Stimulated activated CD4-positive, alpha-beta T cell treated with anti-CD3 and anti-CD28 coated beads, Interleukin-15, amount 100 ng/mL, for 48 hours (primary cell): ENCODE data around the gene MMS19.
"Not testable (repeated sequence)": the region's sequence is repeated elsewhere in the genome, so short reads cannot be mapped to it uniquely, and the experiment has no call there.

ENCODE experiments used
- DNase-seq, 2 donors: peaks; one replicate each; pipeline ENCODE4 v3.0.0-alpha.2; 2020; ENCODE audit warnings: low read depth in 2 of 2

The MMS19 gene

GRCh38 chr10:97498076-97498840 is at the start of gene MMS19:
Gene MMS19 (minus strand): TSS chr10:97498422. CDS start chr10:97498384, 38 bp downstream.
- peak; percentile 99 for DNase-seq

GRCh38 chr10:97547962-97548361 is 49.7 kb upstream of the MMS19 start:
- no peak for DNase-seq

- no peak for DNase-seq
These were observed 49.0 kb upstream of the MMS19 start for GRCh38 chr10:97547271-97547600.

- DNase-seq, result no peak
These were observed 48.4 kb upstream of the MMS19 start for GRCh38 chr10:97546456-97547270.

DNA sequence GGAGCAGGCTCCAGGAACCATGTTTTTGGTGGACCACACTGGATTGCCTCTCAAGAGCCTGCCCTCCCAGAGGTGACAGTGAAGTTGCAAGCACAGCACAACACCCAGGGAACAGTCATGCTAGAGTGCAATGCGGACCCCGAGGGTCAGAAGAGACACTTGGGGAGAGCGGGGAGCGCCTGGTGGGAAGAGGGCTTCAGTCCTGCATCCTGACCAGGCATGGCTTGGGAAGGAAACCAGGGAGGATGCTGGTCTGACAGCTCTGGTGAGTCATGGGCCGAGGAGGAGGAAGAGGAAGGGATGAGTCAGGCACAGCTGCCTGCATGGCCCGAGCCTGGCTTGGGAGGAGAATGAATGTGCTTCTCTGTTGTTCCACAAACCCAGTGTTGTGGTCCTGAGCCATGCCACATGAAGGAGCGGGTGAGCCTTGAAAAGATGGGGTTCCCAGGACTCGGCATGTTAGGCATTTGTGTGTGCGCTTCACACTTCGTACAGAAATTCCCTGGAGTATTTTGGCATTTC is 44.9 kb upstream of the MMS19 start:
- DNase-seq, result peak; percentile 50 to 60

DNA sequence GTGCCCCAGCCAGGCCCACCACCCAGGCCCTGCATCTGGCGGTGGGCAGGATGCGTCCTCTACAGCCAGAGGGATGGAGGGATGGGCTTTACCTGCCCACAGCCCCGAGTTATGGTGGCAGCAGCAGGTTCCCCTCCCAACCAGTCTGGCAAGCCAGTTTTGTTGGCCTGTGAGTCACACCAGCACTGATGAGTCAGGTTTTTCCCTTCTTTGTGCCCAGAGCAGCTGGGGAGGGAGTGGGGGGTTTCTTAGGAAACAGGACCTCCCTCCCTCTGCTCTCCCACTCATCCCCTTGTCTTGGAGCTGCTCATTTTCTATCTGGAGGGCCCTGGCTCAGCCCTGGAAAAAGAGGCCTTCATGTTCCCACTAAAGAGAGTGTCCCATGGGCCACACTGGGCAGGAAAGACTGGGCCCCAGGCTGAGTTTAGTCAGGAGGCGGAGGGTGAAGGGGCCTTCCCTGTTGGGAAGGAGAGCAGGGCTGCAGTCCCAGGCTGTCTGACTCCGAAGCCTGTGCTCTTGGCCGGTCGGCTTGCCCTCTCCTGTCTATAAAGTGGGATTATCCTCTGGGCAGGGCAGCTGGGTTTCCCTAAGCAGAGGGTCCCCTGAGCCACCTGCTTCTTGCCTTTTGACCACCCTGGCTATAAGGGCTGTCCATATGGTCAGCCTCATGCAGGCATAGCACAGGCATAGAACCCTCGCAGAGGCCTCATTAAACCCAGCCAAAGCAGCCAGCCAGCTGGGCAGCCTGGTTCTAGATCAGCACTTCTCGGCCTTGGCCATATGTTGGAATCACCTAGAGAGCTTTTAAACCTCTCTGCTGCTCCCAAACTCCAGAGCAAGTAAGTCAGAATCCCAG is 44.2 kb upstream of the MMS19 start:
- peak; percentile 9 to 32 for DNase-seq

GRCh38 chr10:97540669-97541500 is 42.7 kb upstream of the MMS19 start:
- DNase-seq, result no peak

- no peak for DNase-seq
These were observed 41.4 kb upstream of the MMS19 start for GRCh38 chr10:97539523-97540200.

- DNase-seq, result no peak
These were observed 40.6 kb upstream of the MMS19 start for GRCh38 chr10:97538839-97539238.

GRCh38 chr10:97538411-97538810 is 40.2 kb upstream of the MMS19 start:
- DNase-seq, result no peak

- DNase-seq, result no peak
These were observed 39.1 kb upstream of the MMS19 start for GRCh38 chr10:97537186-97537869.

DNA sequence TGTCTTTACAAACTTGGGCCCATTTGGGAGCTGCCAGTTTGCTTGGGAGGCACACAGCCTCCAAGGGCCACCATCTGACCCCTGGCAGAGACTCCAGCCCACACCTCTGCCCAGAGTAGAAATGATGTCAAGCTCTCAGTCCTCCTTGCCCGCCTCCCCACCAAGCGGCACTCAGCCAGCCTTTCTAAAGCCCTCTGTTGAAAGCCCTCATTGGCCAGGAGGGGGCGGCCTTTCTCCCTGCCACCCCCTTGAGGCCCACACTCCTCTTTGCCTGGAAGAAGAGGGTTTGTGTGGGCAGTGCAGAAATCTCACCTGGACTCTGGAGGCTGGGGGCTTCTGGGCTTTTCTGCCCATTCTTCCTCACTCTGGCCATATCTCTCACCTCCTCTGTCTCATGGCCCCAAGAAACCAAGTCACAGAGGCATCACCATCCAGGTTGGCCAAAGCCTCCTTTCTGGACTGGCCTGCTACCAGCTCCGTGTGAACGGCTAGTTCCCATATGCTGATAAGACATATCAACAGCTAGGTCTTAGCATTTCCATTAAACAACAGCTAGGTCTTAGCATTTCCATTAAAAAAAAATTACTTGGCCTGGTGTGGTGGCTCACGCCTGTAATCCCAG is 36.6 kb upstream of the MMS19 start:
- peak; percentile 10 to 34 for DNase-seq

DNA sequence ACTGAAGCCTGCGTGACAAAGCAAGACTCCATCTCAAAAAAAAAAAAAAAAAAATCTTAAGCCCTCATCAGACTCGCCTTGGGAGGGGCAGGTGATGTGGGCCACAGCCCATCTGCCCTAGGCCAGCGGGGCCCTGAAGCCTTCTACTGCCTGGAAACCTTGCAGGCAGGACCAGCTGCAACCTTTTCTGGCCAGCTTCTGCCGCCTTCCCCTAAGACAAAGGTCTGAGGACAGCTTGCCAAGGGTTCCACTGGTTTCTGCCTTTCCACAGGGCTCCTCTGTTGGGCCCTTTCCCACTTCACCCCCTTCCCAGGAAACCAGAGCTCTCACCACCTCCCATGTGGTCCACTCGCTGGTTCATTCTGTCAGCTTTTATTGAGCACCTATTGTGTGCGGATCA is 35.7 kb upstream of the MMS19 start:
- no peak for DNase-seq

DNA sequence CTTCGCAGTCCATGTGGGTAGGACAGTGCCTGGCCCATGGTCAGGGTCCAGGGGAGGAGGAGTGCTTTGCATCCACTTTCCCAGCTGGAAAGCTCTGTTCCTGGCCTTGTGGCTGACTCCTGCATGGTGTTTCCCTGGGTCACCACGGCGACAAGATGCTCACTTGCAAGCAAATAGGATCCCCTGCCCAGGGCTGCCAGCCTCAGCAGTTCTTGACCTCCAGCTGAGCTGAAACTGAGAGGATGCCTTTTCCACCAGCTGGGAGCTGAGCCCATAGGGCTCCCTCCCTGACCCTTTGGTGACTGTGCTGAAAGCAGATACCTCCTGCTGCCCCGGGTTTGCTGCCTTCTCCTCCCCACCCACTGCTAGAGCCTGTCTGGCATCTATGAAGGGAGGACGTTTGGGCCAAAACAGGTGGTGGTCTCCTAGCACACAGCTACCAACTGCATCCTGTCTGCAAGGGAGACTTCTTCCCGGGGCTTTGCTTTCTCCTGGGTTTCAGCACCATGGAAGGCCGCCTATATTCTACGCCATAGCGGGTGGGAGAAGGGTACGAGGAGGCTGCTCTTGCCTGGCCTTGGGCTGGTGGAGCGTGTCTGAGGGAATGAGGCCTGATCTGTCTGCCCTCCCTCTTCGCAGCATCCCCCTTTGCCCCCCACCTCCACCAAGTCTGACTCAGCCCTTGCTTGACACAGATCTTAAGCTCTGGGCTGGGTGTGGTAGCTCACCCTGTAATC is 34.9 kb upstream of the MMS19 start:
- DNase-seq, result no peak

DNA sequence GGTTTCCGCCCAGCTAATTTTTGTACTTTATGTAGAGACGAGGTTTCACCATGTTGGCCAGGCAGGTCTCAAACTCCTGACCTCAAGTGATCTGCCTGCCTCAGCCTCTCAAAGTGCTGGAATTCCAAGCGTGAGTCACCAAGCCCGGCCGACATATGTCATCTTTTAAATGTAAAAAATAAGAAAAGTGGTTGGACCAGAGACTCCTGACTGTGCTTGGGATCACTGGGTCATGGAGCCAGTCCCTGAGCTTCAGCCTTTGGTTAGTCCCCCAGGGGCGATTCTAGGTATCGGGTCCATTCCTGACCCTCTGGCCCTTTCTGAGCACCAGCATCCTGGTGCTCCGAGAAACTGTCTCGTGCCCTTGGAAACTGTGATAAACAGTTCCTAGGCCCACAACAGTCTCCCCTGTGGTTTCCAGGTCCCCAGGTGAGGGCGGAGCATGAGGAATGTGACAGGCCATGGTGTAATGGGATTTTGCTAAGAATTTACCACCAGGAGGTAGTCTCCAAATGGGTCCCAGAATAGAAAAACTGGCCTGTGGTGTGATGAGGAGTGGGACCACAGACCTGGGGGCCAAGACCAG is 33.3 kb upstream of the MMS19 start:
- no peak for DNase-seq

DNA sequence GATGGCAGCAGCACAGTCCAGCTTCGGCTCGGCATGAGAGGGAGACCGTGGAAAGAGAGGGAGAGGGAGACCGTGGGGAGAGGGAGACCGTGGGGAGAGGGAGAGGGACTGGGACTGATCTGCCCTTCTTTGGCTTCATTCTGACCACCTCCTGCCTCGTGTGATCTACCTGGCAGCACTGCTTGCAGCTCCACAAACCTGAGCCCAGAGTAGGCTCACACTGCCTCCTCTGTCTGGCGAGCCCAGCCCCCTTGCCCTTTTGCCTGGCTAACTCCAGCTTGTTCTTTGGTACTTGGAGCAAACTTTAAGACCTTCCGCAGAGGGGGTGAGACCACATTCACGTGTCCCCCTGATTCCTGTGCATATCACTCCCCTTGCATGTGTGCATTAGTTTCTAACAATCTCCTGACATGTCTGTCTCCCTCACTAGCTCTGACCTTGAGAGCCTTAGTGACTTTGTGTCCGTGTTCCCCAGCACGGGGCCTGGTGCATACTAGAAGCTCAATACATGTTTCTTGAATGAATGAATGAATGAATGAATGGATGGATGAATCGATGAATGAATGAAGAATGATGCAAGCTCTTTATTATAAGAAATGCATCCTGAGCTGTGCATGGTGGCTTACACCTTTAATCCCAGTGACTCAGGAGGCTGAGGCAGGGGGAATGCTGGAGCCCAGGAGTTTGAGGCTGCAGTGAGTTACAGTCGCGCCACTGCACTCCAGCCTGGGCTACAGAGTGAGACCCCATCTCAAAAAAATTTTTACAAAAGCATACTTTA is 31.7 kb upstream of the MMS19 start:
- no peak for DNase-seq

DNA sequence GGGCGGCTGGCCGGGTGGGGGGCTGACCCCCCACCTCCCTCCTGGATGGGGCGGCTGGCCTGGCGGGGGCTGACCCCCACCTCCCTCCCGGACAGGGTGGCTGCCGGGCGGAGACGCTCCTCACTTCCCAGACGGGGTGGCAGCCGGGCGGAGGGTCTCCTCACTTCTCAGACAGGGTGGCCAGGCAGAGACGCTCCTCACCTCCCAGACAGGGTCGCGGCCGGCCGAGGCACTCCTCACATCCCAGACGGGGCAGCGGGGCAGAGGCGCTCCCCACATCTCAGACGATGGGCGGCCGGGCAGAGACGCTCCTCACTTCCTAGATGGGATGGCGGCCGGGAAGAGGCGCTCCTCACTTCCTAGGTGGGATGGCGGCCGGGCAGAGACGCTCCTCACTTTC is 30.7 kb upstream of the MMS19 start:
- DNase-seq, result not testable (repeated sequence)

DNA sequence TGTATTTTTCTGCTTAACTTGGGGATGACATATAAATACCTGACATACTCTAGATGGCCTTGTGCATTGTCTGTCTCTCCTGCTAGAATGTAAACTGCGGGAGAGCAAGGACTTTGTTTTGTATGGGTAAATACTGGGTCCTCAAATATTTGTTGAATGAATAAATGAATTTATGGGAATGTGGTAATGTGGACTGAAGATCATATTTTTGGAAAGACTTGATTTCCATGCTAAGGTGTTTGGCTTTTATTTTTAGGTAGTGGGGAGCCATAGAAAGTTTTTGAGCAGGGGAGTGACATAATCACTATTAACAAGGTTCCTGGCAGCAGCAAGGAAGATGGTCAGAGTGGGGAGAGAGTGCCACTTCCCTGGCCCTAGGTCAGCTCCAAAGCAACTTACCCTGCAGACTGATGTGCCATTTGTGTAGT is 27.5 kb upstream of the MMS19 start:
- DNase-seq, result no peak
